ENCODE data around the gene SLC7A1. TPM values are rescaled to one million over a fixed set of nuclear protein-coding genes. Genes with fewer than 3 reads are reported as not detected.

Gene SLC7A1
- total RNA-seq, 1 experiment from 2014 or later, result 62.8 TPM

- Histone ChIP-seq H3K79me2 (ENCODE audit: low read depth) (no peaks in the 10 kb centered on the region), H2AFZ (no peak overlapping the region), H3K27me3 (ENCODE audit: insufficient read depth, low read depth) (no peaks in the 10 kb centered on the region), H3K4me2 (no peak overlapping the region), H3F3A (ENCODE audit: insufficient read depth, low read depth) (no peaks in the 10 kb centered on the region), H3K4me3 (no peak overlapping the region), H3K4me1 (replicated peaks; ENCODE audit: insufficient read depth) (no peaks in the 10 kb centered on the region), H3K36me3 (ENCODE audit: low read depth) (peaks cover 47% of the 10 kb centered on the region), H3K9me2 (ENCODE audit: insufficient read depth) (no peaks in the 10 kb centered on the region), H4K20me1 (ENCODE audit: insufficient read depth) (peaks cover 52% of the 10 kb centered on the region), H3K9me3 (ENCODE audit: insufficient read depth, low read depth) (no peaks in the 10 kb centered on the region), H3K27ac (no peak overlapping the region)
- ChIA-PET CTCF (no interaction called here), POLR2A (ENCODE audit: unreplicated experiment) (no interaction called here)
- BruUV-seq (replicated peaks), result no TSS peak
- intact Hi-C loops (cut with micrococcal nuclease; ENCODE audit: unreplicated experiment), result no loop called here
- TF ChIP-seq, protein P1, sequence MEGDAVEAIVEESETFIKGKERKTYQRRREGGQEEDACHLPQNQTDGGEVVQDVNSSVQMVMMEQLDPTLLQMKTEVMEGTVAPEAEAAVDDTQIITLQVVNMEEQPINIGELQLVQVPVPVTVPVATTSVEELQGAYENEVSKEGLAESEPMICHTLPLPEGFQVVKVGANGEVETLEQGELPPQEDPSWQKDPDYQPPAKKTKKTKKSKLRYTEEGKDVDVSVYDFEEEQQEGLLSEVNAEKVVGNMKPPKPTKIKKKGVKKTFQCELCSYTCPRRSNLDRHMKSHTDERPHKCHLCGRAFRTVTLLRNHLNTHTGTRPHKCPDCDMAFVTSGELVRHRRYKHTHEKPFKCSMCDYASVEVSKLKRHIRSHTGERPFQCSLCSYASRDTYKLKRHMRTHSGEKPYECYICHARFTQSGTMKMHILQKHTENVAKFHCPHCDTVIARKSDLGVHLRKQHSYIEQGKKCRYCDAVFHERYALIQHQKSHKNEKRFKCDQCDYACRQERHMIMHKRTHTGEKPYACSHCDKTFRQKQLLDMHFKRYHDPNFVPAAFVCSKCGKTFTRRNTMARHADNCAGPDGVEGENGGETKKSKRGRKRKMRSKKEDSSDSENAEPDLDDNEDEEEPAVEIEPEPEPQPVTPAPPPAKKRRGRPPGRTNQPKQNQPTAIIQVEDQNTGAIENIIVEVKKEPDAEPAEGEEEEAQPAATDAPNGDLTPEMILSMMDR (conservative IDR thresholded peaks at IDR 0.05), result no peak
- TF ChIP-seq EZH2 (IDR thresholded peaks at IDR 0.05; ENCODE audit: low read depth), result no peak
- no peak for DNase-seq
Measured at GRCh38 chr13:29521336-29521735, 74.2 kb downstream of the SLC7A1 start.

GRCh38 chr13:29520671-29521070, 74.8 kb downstream of the SLC7A1 start:
- Histone ChIP-seq H3K4me1 (replicated peaks; ENCODE audit: insufficient read depth) (no peaks in the 10 kb centered on the region), H3K79me2 (ENCODE audit: low read depth) (no peaks in the 10 kb centered on the region), H4K20me1 (ENCODE audit: insufficient read depth) (peaks cover 51% of the 10 kb centered on the region), H3K9me2 (ENCODE audit: insufficient read depth) (no peaks in the 10 kb centered on the region), H3F3A (ENCODE audit: insufficient read depth, low read depth) (no peaks in the 10 kb centered on the region), H3K27ac (no peak overlapping the region), H3K9me3 (ENCODE audit: insufficient read depth, low read depth) (no peaks in the 10 kb centered on the region), H2AFZ (no peak overlapping the region), H3K4me3 (no peak overlapping the region), H3K27me3 (ENCODE audit: insufficient read depth, low read depth) (no peaks in the 10 kb centered on the region), H3K36me3 (ENCODE audit: low read depth) (peaks cover 52% of the 10 kb centered on the region), H3K4me2 (no peak overlapping the region)
- no TSS peak for BruUV-seq (replicated peaks)
- TF ChIP-seq EZH2 (IDR thresholded peaks at IDR 0.05; ENCODE audit: low read depth), result no peak
- TF ChIP-seq, protein P1 (conservative IDR thresholded peaks at IDR 0.05), result no peak
- POLR2A ChIA-PET (ENCODE audit: unreplicated experiment), result no interaction called here
- CTCF ChIA-PET, result no interaction called here
- intact Hi-C loops (cut with micrococcal nuclease; ENCODE audit: unreplicated experiment), result no loop called here
- no peak for DNase-seq

- H3K36me3 ChIP-seq (ENCODE audit: low read depth), result peaks cover 55% of the 10 kb centered on the region
Measured at GRCh38 chr13:29519921-29520320, 75.6 kb downstream of the SLC7A1 start.

More at GRCh38 chr13:29519921-29520320, 75.6 kb downstream of the SLC7A1 start:
- CTCF ChIA-PET, result no interaction called here
- no TSS peak for BruUV-seq (replicated peaks)
- no peaks in the 10 kb centered on the region for H3F3A ChIP-seq (ENCODE audit: insufficient read depth, low read depth)
- no peaks in the 10 kb centered on the region for H3K27me3 ChIP-seq (ENCODE audit: insufficient read depth, low read depth)
- H3K4me3 ChIP-seq, result no peak overlapping the region
- no peak for DNase-seq
- peaks cover 44% of the 10 kb centered on the region for H4K20me1 ChIP-seq (ENCODE audit: insufficient read depth)
- no peaks in the 10 kb centered on the region for H3K79me2 ChIP-seq (ENCODE audit: low read depth)
- H3K27ac ChIP-seq, result no peak overlapping the region
- TF ChIP-seq, protein P1 (conservative IDR thresholded peaks at IDR 0.05), result no peak
- TF ChIP-seq EZH2 (IDR thresholded peaks at IDR 0.05; ENCODE audit: low read depth), result no peak
- H3K4me1 ChIP-seq (replicated peaks; ENCODE audit: insufficient read depth), result no peaks in the 10 kb centered on the region
- H2AFZ ChIP-seq, result no peak overlapping the region
- no peaks in the 10 kb centered on the region for H3K9me3 ChIP-seq (ENCODE audit: insufficient read depth, low read depth)
- POLR2A ChIA-PET (ENCODE audit: unreplicated experiment), result no interaction called here
- intact Hi-C loops (cut with micrococcal nuclease; ENCODE audit: unreplicated experiment), result no loop called here
- H3K4me2 ChIP-seq, result no peak overlapping the region
- no peaks in the 10 kb centered on the region for H3K9me2 ChIP-seq (ENCODE audit: insufficient read depth)
